HG02763 (cell line): ENCODE results near the gene SATB1.

ENCODE experiments used
- ATAC-seq: cut with Tn5 transposase; IDR thresholded peaks from one replicate; pipeline ENCODE4 v1.9.1; 2021; ENCODE audit warnings: mild to moderate bottlenecking, moderate library complexity; ENCODE audit not compliant: unreplicated experiment

The SATB1 gene

GRCh38 chr3:18402239-18402799 lies 22.8 kb downstream of the SATB1 start:
- no peak for ATAC-seq

- ATAC-seq = no peak
These were observed 23.7 kb downstream of the SATB1 start for GRCh38 chr3:18401300-18401961.

GRCh38 chr3:18398448-18398847 lies 26.7 kb downstream of the SATB1 start:
- ATAC-seq = no peak

GRCh38 chr3:18396428-18396827 lies 28.7 kb downstream of the SATB1 start:
- no peak for ATAC-seq

- no peak for ATAC-seq
These were observed 30.6 kb downstream of the SATB1 start for GRCh38 chr3:18394384-18394995.

GRCh38 chr3:18393906-18394305 lies 31.2 kb downstream of the SATB1 start:
- no peak for ATAC-seq

- no peak for ATAC-seq
These were observed 35.0 kb downstream of the SATB1 start for GRCh38 chr3:18390024-18390660.

GRCh38 chr3:18389108-18389733 lies 35.9 kb downstream of the SATB1 start:
- ATAC-seq = no peak

- ATAC-seq = no peak
These were observed 38.8 kb downstream of the SATB1 start for GRCh38 chr3:18386274-18386890.

- no peak for ATAC-seq
These were observed 39.4 kb downstream of the SATB1 start for GRCh38 chr3:18385706-18386105.

- no peak for ATAC-seq
These were observed 42.3 kb downstream of the SATB1 start for GRCh38 chr3:18382760-18383369.

GRCh38 chr3:18379647-18380046 lies 45.5 kb downstream of the SATB1 start:
- no peak for ATAC-seq

- no peak for ATAC-seq
These were observed 46.9 kb downstream of the SATB1 start for GRCh38 chr3:18378218-18378617.

- ATAC-seq = no peak
These were observed 48.5 kb downstream of the SATB1 start for GRCh38 chr3:18376682-18377081.

- ATAC-seq = no peak
These were observed 52.2 kb downstream of the SATB1 start for GRCh38 chr3:18372786-18373405.

GRCh38 chr3:18370672-18371071 lies 54.5 kb downstream of the SATB1 start:
- no peak for ATAC-seq

GRCh38 chr3:18369551-18370185 lies 55.5 kb downstream of the SATB1 start:
- ATAC-seq = no peak

- ATAC-seq = no peak
These were observed 58.9 kb downstream of the SATB1 start for GRCh38 chr3:18366258-18366657.

- ATAC-seq = no peak
These were observed 61.8 kb downstream of the SATB1 start for GRCh38 chr3:18363338-18363737.

GRCh38 chr3:18357747-18358146 lies 67.4 kb downstream of the SATB1 start:
- ATAC-seq = no peak
